HG02840 (cell line): ENCODE measurements around the gene B4GALT1.

Source experiments
- ATAC-seq: cut with Tn5 transposase; IDR thresholded peaks from one replicate; pipeline ENCODE4 v1.9.1; 2021; ENCODE audit warnings: mild to moderate bottlenecking, moderate library complexity, moderate number of reproducible peaks; ENCODE audit not compliant: unreplicated experiment, low FRiP score

Gene B4GALT1

DNA sequence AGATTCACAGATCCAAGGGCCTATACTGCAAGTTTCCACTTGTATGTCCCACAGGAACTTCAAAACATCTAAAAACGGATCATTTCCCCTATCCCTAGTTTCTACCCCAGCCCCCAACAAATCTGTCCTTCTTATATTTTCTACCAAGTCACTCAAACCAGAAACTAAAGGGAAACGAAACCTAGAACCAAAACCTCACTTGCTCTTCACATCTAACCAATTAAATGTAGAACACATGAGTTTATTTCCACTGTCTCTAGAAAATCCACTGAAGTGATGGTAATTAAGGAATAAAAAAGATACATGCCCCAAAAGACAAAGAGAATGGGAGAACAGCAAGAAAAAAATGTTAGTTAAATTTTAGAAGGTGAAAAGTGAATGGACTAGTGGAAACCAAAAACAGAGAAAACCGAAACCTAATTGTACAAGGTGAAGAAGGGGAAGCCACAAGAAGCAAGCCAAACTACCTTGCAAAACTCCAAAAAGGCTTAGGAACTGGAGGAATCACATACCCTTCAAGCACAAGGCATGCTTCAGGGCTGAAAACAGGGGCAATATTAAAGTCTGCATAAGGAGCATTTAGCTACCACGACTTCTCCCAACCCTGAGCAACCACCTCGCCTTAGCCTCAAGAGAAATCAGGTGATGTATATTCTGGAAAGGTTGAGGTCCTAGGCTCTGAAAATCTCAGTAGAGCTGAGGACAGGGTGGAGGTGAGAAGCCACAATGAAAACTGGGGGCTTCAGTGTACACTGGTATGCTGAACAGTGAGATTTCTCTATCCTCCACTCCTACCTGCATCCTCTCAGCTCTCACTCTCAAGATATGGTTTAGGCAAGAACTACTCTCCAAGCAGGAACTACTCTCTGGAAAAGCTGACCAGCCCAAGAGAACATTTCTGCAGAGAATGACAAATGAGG, 101.7 kb downstream of the B4GALT1 start:
- peak; percentile 74 for ATAC-seq
